Spleen (tissue), 11 donors: ENCODE data around the gene ADCY10. TPM values are rescaled to one million over a fixed set of nuclear protein-coding genes. Genes with fewer than 3 reads are reported as not detected.

ENCODE experiments used
- DNase-seq: peaks from one replicate; pipeline ENCODE4 v3.0.0-alpha.2; 2020
- H3K27ac ChIP-seq, 8 donors: fragments of 200-600 bp; sonication (generic) in 7 of 8; 1 replicate in 4 of 8; 2 replicates in 4 of 8; pipeline versions ENCODE4 v1.5.0 to v1.8.0; 2016 to 2021; ENCODE audit warnings: inconsistent platforms in 4 of 8, mild to moderate bottlenecking in 4 of 8, moderate library complexity in 1 of 8
- H3K27me3 ChIP-seq, 7 donors: fragments of 200-600 bp; sonication (generic) in 6 of 7; replicated peaks in 1 of 7; 1 replicate in 4 of 7; 2 replicates in 3 of 7; pipeline versions ENCODE4 v1.5.0 to v1.8.0; 2016 to 2021; ENCODE audit warnings: inconsistent platforms in 3 of 7, mild to moderate bottlenecking in 1 of 7
- H3K36me3 ChIP-seq, 6 donors: fragments of 200-600 bp; sonication (generic) in 5 of 6; 1 replicate in 4 of 6; 2 replicates in 2 of 6; pipeline versions ENCODE4 v1.5.0 to v1.8.0; 2016 to 2021; ENCODE audit warnings: inconsistent platforms in 2 of 6
- H3K4me1 ChIP-seq, 6 donors: fragments of 200-600 bp; sonication (generic) in 5 of 6; 1 replicate in 3 of 6; 2 replicates in 3 of 6; pipeline versions ENCODE4 v1.5.0 to v1.8.0; 2016 to 2021; ENCODE audit warnings: inconsistent platforms in 3 of 6
- H3K4me3 ChIP-seq, 8 donors: fragments of 200-600 bp; sonication (generic) in 7 of 8; 1 replicate in 4 of 8; 2 replicates in 4 of 8; pipeline versions ENCODE4 v1.5.0 to v1.8.0; 2016 to 2021; ENCODE audit warnings: inconsistent platforms in 4 of 8, mild to moderate bottlenecking in 4 of 8, moderate library complexity in 2 of 8
- H3K9me3 ChIP-seq, 8 donors: fragments of 200-600 bp; sonication (generic) in 7 of 8; 1 replicate in 4 of 8; 2 replicates in 4 of 8; pipeline versions ENCODE4 v1.5.0 to v1.8.0; 2016 to 2021; ENCODE audit warnings: inconsistent platforms in 4 of 8
- POLR2A ChIP-seq, 3 donors: fragments of 450-650 bp; IDR thresholded peaks; one replicate each; pipeline ENCODE4 v1.5.1; 2017; ENCODE audit warnings: antibody characterized with exemption in 3 of 3, mild to moderate bottlenecking in 1 of 3
- POLR2AphosphoS5 ChIP-seq, 3 donors: sonication (generic); formaldehyde crosslinking; IDR thresholded peaks; one replicate each; pipeline ENCODE4 v1.5.1; 2017; ENCODE audit warnings: antibody characterized with exemption in 3 of 3
- WGBS, 5 donors: extraction: QIAGEN DNeasy Blood & Tissue Kit in 3 of 5; methylation state at CpG; one replicate each; pipeline versions ENCODE4 v1.1.5 to v1.1.7; 2013 to 2018; 5-methylcytosine and 5-hydroxymethylcytosine counted together
- intact Hi-C: fragments of 100-400 bp; cut with DNase I; formaldehyde crosslinking; loops from one replicate; pipeline ENCODE4 v1.15.0; 2023; ENCODE audit warnings: low total_unique reads
- polyA plus RNA-seq, 3 donors: library from polyadenylated mRNA; stranded (reverse); fragments of 200-250 nt; gene quantifications; one replicate each; pipeline ENCODE4 v1.2.1, GENCODE V29; 2013
- total RNA-seq, 7 donors: library from RNA; depleted of rRNA in 3 of 7; stranded (reverse); fragments of >200 nt in 3 of 7; fragmentation: NEBNext Ultra II Directional in 4 of 7; extraction: Animal tissue kit (Norgen Biotek cat#: 25700) in 4 of 7; gene quantifications; one replicate each; pipeline versions ENCODE4 v1.1.0 to v1.2.1, GENCODE V29; 2016 to 2021
- TF ChIP-seq, protein P1 (sequence below), 11 experiments: fragments of 200-600 bp in 7 of 11; fragments of 450-650 bp in 4 of 11; sonication (generic) in 4 of 11; IDR thresholded peaks in 8 of 11; conservative IDR thresholded peaks in 3 of 11; 1 replicate in 7 of 11; 2 replicates in 4 of 11; pipeline versions ENCODE4 v1.4.0 to v1.8.0; 2016 to 2021; ENCODE audit warnings: antibody characterized with exemption in 11 of 11, inconsistent platforms in 4 of 11, mild to moderate bottlenecking in 1 of 11
- donor health status: healthy with polysubstance abuse.
- donor health status: DM: no; HTN: no; CAD: no; lungs with moderate emphysema.
- donor health status: DM: no; HTN: no; CAD: no.
- donor health status: Bipolar disorder and iron deficiency.
- donor health status: healthy.
- donor health status: DM: no; HTN: no; CAD: no.
- donor health status: DM: yes; HTN: yes; CAD: no.

Gene ADCY10
- total and polyA plus RNA-seq, 10 donors, result 0.04 to 0.40 (median 0.16) TPM; not detected in 4

DNA sequence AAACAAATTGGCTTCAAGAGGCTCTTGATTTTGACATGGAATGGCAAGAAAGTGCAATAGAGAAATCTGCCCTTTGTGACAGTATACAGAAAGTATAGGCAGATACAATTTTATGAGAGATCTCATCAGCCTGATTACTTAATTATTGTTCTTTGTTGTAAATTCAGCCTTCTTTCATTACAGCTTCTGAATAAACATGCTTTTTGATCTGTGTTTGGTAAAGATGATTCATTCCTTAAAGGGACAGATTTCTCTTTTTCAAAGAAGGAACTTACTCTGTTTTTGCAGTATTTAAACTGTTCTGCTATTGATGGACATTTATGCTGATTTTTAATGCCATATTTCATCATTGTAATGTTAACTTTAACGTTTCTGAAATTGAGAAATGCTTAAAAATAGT lies 36.6 kb upstream of the ADCY10 start:
- Histone ChIP-seq H3K27me3 (no peaks in the 10 kb centered on the region), H3K9me3 (no peaks in the 10 kb centered on the region), H3K4me1 (peaks cover 0 to 35% (median 18%) of the 10 kb centered on the region in 6 donors), H3K27ac (no peak overlapping the region), H3K4me3 (no peak overlapping the region), H3K36me3 (peaks cover 0 to 55% (median 26%) of the 10 kb centered on the region in 6 donors)
- intact Hi-C loops, result no loop called here
- DNase-seq, result no peak
- TF ChIP-seq, protein P1, sequence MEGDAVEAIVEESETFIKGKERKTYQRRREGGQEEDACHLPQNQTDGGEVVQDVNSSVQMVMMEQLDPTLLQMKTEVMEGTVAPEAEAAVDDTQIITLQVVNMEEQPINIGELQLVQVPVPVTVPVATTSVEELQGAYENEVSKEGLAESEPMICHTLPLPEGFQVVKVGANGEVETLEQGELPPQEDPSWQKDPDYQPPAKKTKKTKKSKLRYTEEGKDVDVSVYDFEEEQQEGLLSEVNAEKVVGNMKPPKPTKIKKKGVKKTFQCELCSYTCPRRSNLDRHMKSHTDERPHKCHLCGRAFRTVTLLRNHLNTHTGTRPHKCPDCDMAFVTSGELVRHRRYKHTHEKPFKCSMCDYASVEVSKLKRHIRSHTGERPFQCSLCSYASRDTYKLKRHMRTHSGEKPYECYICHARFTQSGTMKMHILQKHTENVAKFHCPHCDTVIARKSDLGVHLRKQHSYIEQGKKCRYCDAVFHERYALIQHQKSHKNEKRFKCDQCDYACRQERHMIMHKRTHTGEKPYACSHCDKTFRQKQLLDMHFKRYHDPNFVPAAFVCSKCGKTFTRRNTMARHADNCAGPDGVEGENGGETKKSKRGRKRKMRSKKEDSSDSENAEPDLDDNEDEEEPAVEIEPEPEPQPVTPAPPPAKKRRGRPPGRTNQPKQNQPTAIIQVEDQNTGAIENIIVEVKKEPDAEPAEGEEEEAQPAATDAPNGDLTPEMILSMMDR (IDR thresholded peaks at IDR 0.05 in 8 of 11, conservative IDR thresholded peaks at IDR 0.05 in 3 of 11), result no peak
- no peak for TF ChIP-seq POLR2A (IDR thresholded peaks at IDR 0.05)
- TF ChIP-seq POLR2AphosphoS5 (IDR thresholded peaks at IDR 0.05), result no peak
- WGBS, 5 donors, result 27 to 67% (median 33%) methylated on average over 1 of the region's 1 CpG

DNA sequence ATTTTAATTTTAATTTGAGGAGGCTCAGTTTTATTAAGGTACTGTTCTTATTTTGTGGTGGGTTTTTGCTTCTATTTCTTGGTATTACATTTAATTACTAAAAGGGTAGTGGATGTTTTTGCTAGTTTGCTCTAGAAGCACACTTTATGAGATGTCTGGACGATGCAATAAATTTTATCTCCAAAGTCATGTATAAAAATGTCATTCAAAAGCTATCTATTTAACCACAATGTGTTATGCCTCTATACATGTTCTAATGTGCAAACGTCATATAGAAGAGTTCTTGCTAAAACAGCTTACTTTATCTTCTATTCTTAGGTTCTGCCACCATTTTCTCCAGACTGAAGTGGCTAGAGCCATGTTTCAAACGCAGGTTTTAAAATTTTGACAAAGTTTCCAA lies 35.9 kb upstream of the ADCY10 start:
- intact Hi-C loops, result no loop called here

DNA sequence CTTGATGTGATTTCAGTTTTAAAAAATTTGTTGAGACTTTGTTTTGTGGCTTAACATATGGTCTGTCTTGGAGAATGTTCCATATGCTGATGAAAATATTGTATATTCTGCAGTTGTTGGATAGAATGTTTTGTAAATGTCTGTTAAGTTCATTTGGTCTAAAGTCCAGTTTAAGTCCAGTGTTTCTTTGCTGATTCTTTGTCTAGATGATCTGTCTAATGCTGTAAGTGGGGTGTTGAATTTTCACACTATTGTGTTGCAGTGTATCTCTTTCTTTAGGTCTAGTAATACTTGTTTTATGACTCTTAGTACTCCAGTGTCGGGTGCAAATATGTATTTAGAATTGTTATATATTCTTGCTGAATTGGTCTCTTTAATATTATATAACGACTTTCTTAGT lies 33.8 kb upstream of the ADCY10 start:
- no peak overlapping the region for H3K27ac ChIP-seq
- intact Hi-C loops, result no loop called here

More for the DNA sequence above, 35.9 kb upstream of the ADCY10 start:
- H3K4me1 ChIP-seq, result peaks cover 0 to 35% (median 18%) of the 10 kb centered on the region in 6 donors
- WGBS, 5 donors, result 91 to 98% (median 95%) methylated on average over 3 of the region's 3 CpGs
- H3K4me3 ChIP-seq, result no peak overlapping the region
- DNase-seq, result no peak
- H3K36me3 ChIP-seq, result peaks cover 0 to 47% (median 24%) of the 10 kb centered on the region in 6 donors
- H3K9me3 ChIP-seq, result no peaks in the 10 kb centered on the region
- H3K27me3 ChIP-seq, result no peaks in the 10 kb centered on the region
- no peak overlapping the region for H3K27ac ChIP-seq
- no peak for TF ChIP-seq POLR2A (IDR thresholded peaks at IDR 0.05)
- TF ChIP-seq, protein P1 (IDR thresholded peaks at IDR 0.05 in 8 of 11, conservative IDR thresholded peaks at IDR 0.05 in 3 of 11), result no peak
- no peak for TF ChIP-seq POLR2AphosphoS5 (IDR thresholded peaks at IDR 0.05)

DNA sequence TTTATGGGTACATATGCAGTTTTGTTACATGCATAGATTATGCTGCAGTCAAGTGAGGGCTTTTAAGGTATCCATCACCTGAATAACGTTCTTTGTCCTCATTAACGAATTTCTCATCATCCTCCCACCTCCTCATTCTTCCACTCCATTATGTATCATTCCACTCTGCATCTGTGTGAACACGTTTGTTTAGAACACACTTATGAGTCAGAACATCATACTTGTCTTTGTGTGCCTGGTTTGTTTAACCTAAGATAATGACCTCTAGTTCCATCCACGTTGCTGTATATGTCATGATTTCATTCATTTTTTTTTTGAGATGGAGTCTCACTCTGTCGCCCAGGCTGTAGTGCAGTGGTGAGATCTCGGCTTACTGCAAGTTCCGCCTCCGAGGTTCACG lies 29.6 kb upstream of the ADCY10 start:
- H3K36me3 ChIP-seq, result peaks cover 0 to 18% (median 2%) of the 10 kb centered on the region in 6 donors
- no peak overlapping the region for H3K27ac ChIP-seq
- no peaks in the 10 kb centered on the region for H3K27me3 ChIP-seq
- intact Hi-C loops, result no loop called here
- no peak for TF ChIP-seq POLR2A (IDR thresholded peaks at IDR 0.05)
- TF ChIP-seq, protein P1 (IDR thresholded peaks at IDR 0.05 in 8 of 11, conservative IDR thresholded peaks at IDR 0.05 in 3 of 11), result no peak
- TF ChIP-seq POLR2AphosphoS5 (IDR thresholded peaks at IDR 0.05), result no peak
- peaks cover 3 to 40% (median 20%) of the 10 kb centered on the region in 6 donors for H3K4me1 ChIP-seq
- H3K4me3 ChIP-seq, result no peak overlapping the region
- H3K9me3 ChIP-seq, result no peaks in the 10 kb centered on the region
- WGBS, 5 donors, result 92 to 98% (median 95%) methylated on average over 9 of the region's 9 CpGs
- no peak for DNase-seq

More for the DNA sequence above, 33.8 kb upstream of the ADCY10 start:
- Histone ChIP-seq H3K36me3 (peaks cover 0 to 36% (median 9%) of the 10 kb centered on the region in 6 donors), H3K27me3 (no peaks in the 10 kb centered on the region), H3K4me1 (peaks cover 0 to 35% (median 18%) of the 10 kb centered on the region in 6 donors), H3K4me3 (no peak overlapping the region), H3K9me3 (no peaks in the 10 kb centered on the region)
- no peak for TF ChIP-seq POLR2A (IDR thresholded peaks at IDR 0.05)
- TF ChIP-seq POLR2AphosphoS5 (IDR thresholded peaks at IDR 0.05), result no peak
- TF ChIP-seq, protein P1 (IDR thresholded peaks at IDR 0.05 in 8 of 11, conservative IDR thresholded peaks at IDR 0.05 in 3 of 11), result no peak
- no peak for DNase-seq
- WGBS, 5 donors, result 84 to 95% (median 94%) methylated on average over 2 of the region's 2 CpGs
